Kasumi-1 (cell line): Measurements from ENCODE around the gene SPG7.

Experiments used
- DNase-seq, 2 experiments: peaks; one replicate each; lab custom pipeline; 2025; lab: John Stamatoyannopoulos, UW

Gene SPG7

DNA sequence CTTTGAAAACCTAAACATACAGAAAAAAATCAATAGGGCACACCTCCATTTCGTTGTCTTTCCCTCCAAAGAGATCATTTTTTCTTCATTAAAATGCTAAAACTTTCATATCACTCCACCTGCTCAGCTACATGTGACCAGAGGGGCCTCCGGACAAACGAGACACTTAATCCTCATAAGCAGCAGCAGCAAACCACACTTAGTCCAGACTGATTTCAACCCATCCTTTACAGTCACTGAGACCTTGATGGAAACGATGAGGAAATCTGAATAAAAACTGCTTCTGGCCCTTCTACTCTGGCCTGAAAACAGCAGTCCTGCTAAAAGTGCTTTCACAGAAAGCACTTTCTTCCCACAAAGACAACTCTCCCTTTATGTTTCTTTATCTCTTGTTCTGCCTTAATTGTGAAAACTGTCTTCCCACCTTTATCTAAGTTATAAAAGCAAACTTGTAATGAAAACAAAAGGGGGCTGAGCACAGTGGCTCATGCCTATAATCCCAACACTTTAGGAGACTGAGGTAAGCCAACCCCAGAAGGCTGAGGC, 22.4 kb upstream of the SPG7 start:
- DNase-seq, result no peak

DNA sequence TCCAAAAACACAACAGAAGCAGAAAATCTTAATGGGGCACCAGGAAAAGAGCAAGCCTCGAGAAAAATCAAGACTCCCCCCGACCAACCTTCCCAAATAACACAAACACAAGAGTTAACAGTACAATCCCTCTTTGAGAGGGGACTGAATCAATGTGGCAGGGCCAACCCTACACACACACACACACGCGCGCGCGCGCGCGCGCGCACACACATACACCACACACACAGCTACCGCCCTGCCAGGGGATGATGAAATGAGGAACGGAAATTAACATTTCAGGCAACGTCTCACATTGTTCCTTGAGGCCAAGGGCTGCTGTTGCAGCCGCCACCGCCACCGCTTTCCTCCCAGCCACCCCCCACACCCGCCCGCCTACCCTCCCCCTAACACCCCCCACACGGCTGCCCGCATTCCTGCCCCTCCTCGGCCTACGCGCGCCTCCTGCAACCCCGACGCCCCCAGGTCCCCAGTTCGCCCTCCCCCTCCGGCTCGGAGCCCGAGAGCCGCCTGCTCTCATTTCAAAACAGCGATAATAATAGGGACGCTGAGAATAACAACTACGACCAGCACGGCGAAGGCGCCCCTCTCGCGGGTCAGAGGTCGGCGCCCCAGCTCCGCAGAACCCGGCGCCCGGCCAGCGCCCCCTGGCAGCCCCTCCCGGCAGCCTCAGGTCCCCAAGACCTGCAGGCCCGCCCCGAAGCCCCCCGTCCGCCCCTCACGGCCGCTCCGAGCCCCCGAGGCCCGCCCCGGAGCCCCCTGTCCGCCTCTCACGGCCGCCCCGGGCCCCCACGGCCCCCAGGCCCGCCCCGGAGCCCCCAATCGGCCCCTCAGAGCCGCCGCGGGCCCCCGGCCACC, 18.9 kb upstream of the SPG7 start:
- DNase-seq, result peak; percentile 90 to 94

DNA sequence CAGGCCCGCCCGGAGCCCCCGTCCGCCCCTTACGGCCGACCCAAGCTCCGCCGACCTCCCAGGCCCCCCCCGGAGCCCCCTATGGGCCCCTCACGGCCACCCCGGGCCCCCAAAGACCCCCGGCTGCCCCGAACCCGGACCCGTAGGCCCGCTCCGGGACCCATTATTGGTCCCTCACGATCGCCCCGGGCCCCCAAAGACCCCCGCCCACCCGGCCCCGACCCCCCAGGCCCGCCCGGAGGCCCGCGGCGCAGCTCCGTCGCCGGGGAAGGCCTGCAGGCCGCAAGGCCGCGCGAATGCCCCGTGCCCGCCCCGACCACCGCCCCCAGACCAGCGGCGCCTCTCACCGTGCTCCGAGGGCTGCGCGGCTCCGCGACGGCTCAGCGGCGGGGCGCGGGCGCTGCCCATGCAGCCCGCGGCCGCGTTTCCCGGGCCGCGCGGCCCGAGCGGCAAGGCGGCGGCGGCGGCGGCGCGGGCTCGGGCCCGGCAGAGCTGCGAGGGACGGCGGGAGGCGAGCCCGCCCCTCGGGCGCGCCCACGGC, 18.2 kb upstream of the SPG7 start:
- DNase-seq, result no peak

DNA sequence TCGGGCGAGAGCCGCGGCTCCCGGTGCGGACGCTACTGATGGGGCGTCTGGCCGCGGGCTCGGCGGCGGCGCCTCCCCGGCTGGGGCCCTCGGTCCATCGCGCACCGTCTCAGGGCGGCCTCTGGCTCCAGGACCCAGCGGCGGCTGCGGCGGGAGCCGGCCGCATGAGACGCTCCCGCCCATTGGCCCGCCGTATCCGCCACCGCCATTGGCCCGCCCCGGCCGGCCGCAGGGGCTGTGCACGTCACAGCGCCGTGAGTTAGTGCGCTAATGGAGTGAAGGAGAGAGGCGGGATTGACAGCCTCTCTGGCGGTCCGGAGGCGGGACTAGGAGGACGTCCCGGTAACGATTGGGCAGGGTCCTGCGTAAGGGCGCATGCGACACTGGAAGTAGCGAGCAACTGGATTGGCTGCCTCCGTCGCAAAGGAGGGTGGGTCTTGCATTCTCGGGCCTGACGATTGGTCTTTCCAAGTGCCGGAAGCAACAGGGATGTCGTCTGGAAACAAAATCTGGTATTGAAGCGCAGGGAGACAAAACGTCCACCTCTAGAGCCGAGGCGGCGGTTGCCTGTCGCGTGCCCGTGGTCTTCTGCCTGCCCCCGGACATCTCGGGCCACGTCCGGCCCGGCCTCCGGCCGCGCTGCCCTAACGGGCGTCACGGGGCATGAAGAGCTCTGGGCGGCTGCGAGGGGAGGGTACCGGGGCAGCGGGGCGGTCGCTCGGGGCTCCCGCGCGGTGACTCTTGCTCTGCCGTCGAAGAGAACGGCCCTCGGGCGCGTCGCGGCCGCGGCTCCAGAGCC, 17.6 kb upstream of the SPG7 start, which contains the start of gene ANKRD11:
Gene ANKRD11, minus strand, starts transcription at position 123 of the 799 bp plus-strand sequence. CDS start 173,542 bp downstream, outside the sequence.
- DNase-seq, result peak; percentile 100

DNA sequence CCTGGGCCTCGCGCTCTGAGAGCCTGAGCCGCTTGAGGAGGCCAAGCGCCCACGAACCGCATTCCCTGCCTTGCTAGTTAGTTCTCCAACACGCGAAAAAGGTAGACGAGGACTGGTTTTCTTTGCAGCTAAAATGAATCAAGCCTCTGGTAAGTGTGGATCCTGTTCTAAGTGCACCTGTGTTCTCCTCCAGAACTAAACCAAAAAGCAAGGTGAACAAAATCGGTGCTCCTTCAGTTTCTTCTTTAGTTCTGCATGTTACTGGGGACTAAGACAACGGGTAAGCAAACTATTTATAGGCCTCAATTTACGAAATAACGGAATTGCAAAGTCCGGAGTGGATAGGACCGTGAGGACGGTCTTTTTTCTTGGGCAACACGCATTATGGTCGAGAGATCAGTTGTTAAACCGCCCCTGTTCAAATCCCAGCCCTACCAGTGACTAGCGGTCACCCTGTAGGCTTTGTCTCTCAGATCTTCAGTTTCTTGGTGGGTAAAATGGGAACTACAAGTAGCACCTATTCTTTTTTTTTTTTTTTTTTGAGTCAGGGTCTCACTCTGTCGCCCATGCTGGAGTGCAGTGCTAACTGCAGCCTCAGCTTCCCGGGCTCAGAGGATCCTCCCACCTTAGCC, 16.8 kb upstream of the SPG7 start:
- peak; percentile 53 to 73 for DNase-seq

DNA sequence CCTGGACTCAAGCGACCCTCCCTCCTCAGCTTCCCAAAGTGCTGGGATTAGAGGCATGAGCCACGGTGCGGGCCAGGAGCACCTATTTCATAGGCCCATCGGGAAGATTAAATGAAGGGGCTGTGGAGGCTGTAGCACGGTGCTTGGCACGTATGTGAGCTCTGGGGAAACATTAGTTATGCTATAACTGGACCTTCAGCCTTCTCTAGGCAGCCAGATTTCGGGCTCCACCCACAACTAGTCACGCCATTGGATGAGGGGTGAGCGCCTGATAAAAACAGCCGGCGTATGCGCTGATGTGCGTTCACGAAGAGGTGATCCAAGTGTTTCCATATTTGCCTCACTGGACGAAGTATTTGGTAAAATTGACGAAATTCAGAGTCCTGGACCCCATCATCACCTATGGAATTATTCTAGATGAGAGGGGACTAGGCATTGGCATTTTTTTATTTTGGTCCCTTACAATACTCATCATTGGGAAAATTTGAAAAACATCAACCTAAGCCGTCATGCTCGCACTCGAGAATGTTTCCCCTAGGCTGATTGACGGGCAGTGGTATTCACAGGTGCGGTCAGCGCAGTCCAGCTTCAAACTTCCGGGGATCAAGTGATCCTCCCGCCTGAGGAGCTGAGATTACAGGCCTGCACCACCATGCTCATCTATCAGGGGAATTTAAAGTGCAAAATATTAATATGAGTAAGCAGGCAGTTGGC, 16.1 kb upstream of the SPG7 start:
- DNase-seq, result no peak

DNA sequence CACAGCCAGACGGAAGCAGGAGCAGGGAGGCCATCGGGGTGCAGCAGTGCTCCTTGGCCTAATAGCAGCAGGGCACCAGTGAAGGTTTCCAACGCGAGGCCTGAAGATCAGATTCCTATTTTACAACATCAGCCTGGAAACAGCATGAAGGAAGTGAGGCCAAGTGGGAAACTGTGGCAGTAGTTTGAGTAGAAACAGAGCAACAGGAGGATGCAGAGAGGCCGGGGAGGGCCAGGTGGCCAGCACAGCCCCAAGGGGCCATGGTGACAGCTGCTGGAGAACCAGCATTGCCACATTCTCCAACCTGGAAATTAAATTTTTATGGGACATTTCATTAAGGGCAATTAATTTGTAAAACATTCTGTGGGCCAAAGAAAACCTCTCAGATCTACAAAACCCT, 14.4 kb upstream of the SPG7 start:
- DNase-seq, result no peak

DNA sequence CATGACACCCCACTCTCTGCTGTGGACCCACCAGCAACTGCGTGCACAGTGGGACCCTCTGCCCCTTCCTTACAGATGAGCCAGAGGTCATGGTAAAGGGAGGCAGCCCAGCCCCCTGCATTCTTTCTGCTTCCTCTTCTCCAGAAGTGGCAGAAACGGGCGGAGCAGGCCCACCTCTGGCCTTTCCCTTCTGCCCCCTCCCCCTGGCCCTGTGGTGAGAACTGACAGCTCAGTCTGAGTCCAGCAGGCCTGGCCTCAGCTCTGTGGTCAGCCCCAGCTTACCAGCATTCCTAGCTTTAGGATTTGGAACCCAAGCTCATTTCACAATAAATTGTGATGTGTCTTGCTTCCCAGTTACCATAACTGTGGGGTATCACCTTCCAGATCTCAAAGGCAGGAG, 13.1 kb upstream of the SPG7 start:
- DNase-seq, result no peak

DNA sequence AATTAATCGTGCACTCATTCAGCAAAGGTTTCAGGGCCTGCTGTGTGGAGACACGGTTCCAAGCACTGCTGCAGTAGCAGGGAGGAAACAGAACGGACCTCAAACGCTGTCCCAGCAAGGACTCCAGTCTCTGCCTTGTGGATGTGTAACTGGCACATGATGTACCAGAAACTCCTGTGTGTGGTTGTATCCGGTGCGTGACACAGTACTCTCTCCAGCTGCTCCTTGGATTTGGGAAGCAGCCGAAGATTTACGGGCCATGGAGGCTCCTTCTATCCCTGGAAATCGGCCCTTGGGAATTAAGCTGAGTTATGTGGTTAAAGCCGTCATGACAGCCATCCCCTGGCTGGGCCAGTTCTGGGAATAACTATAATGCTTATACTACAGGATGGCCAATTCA, 9.4 kb upstream of the SPG7 start:
- no peak for DNase-seq

DNA sequence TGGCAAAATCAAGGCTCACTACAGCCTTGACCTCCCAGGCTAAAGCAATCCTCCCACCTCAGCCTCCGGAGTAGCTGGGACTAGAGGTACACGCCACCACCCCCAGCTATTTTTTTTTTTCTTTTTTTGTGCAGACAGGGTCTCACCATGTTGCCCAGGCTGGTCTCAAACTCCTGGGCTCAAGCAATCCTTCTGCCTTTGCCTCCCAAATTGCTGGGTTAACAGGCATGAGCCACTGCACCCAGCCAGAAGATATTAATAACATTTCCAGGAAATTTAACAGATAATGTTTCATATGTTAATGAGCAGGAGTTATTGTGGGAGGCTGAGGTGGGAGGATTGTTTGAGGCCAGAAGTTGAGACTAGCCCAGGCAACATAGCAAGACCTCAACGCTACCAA, 8.4 kb upstream of the SPG7 start:
- no peak for DNase-seq

DNA sequence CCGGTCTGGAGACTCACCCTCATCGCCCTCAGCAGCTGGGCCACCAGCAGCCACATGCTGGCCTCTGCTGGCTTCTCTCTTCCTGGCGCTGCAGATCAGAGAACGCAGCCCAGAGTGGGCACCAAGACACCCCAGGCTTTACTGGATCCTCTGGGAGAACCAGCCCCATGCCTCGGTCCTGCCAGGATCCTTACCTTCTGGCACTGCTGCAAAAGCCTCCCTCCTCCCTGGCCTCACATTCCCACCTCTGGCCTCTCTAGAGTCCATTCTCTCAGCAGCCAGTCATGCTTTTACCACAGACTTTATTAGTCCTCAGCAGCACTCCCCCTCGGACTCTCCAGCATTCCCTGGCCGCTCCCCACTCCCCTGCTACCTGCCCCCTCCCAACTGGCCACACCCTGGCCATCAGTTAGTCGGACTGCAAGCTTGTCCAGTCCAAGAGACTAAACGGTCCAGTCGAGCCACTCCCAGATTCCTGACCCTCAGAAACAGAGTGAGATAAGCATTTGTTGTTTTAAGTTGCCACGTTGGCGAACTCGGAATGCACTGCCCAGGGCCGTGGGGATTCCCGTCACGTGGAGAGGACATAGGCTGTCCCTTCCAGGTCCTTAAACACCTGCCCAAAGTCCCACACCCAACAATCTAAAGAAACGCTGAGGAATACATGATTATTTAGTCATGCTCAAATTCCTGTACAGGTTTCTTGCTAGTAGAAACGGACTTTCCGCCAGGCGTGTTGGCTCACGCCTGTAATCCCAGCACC, 5.9 kb upstream of the SPG7 start:
- DNase-seq, result no peak

DNA sequence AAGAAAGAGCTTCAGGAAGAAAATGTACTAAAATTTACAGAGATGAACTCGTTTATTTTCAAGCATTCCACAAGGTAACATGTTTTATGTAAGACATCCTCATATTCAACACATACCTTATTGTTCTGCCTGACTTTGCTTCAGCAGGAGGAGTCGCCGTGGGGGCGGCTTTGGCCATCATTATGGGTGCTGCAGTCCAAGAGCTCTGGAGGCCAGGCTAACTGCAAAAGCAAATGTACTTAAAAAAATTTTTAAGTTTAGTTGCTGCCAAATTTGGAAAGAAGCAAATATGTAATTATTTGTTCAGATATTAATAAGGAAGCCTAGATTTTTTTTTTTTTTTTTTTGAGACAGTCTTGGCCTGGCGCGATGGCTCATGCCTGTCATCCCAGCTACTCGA, 4.1 kb upstream of the SPG7 start:
- DNase-seq, result no peak

DNA sequence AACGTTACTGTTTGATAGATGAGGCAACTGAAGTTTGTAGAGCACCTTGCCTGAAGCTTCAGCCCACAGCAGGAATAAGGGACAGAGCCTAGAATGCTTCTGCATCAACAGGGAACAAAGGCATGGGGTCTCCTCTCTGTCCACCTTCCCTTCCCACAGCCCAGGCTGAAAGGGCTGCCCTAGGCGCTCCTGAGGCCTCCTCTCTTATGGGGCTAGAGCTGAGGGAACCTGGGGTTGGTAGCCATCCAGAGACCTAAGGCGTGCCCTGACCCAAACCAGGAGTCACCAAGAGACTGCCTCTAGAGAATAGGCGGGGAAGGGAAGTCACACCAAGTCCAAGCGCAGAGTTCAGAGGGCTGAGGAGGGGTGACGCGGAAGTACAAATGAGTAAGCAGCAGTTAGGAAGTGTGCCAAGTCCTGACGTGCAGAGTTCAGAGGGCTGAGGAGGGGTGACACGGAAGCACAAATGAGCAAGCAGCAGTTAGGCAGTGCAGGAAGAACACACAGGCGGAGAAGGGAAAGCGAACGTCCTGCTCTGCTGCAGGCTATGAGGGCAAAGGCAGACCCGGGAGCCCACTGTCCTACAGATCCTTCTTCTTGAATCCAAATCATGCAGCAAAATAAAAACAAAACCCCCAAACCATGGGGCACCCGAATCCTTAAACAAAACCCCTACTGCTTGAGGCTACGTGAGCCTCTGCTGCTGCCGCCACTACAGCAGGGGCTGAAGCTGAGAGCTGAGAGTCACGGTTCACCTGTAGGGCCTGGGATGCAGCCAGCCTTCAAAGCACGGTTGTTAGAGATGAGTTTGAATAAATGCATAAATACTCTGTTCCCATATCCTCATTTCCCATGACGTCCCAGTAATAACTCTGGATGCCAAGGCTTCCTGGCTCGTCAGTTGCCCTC, 2.7 kb upstream of the SPG7 start:
- peak; percentile 99 for DNase-seq

DNA sequence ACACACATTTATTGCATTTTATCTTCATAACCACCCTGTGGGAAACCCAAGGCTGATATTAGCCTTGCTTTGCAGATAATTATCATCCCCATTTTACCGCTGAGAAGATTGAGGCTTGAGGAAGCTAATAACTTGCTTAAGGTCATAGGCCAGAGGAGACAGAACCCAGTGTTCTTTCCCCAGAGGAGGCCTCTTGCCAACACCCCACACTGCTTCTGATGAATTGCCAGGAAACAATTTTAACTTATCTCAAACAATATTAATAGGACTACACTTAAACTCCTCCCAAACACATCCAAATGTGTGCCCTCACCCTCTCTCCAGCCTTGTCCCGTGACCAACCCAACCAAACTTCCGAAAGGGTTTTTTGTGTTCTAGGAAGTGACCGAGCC, 2.1 kb upstream of the SPG7 start:
- no peak for DNase-seq

DNA sequence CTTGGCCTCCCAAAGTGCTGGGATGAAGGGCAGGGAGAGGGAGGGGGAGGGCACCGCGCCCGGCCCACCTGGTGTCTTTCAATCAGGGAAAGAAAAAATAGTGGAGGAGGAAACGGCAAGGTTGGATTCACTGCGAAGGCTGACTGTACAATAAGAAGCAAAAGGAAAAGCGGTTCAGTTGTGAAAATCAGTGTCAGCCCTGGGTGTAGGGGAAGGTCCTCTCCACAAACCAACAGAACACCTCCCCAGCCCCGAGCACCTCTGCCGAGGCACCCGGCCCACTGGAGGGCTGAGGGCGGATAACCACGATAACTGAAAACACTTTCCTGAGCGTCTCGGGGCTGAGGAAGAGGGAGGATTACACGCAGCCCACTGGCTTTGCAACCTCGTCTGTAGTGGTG, 1.4 kb upstream of the SPG7 start:
- DNase-seq, result peak in 1 of 2 experiments; percentile 14

DNA sequence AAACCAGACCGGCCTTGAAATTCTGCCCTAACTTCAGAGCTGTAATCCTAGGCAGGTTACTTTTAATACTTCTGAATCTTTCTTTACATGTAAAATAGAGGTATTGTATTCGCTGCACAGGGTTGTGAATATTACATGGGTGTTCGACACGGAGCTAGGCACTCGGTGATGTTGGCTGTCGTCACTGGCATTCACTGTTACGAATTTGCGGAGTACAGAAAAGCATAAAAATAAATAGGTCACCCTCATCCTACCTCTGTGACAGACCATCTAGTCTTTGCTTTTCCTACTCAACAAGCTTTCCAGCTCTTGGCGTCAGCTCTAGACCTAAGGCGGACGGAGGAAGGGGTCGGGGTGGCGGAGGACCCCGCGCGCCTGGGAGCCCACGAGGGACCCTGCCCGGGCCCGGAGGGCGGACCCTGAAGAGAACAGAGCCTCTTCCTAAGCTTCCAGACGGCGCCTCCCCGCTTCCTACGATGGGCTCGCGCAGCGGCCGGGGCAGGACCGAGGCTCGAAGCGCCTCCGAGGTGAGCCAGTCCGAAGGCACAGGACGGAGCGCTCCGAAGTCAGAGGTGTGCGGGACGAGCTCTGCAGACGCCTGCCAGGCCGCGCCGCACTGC, 879 bp upstream of the SPG7 start:
- peak; percentile 22 to 46 for DNase-seq

DNA sequence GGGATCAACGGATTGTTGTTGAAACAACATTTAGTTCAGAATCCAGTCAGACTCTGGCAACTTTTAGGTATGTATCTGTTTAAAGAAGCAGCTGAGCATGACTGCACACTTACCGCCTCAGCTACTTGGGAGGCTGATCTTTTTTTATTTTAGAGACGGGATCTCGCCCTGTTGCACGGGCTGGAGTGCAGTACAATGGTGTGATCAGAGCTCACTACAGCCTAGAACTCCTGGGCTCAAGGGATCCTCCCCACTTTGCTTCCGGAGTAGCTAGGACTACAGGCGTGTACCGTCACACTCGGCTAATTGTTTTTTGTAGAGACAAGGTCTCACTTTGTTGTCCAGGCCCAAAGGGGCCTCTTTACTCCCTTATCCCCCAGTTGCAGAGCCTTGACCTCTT, 2.3 kb downstream of the SPG7 start:
- DNase-seq, result no peak

DNA sequence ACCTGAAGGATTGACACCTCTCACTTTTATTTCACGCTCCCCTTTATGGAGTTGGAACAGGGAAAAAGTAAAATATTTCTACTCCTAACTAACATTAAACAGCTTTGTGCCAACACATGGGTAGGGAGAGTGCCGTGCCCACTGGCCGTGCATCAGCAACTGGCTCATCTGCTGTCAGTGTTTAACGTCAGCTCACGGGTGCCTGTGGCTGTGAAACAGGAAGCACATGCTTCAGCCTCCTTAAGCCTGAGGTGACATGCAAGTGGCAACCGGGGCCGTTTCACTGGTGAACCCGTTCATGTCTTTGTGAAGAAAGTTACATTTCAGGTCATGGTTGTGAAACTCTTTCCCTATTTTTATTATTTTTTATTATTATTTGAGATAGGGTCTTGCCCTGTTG, 3.2 kb downstream of the SPG7 start:
- DNase-seq, result peak; percentile 36 to 53

DNA sequence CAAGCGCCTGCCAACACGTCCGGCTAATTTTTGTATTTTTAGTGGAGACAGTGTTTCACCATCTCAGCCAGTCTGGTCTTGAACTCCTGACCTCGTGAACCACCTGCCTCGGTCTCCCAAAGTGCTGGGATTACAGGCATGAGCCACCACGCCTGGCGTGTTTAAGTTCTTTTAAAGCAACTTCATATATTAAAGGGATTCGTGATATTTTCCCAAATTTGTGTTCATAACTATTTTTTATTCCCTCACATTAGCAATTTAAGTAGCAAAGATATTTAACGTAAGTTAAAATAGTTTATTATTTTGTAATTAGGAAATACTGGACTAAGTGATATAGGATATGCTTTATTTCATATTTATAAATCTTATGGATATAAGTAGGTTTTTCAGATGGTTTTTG, 4.2 kb downstream of the SPG7 start:
- no peak for DNase-seq
